A172 (cell line): Measurements from ENCODE around the gene ENC1. TPM values are rescaled to one million over a fixed set of nuclear protein-coding genes. Genes with fewer than 3 reads are reported as not detected.
"Not testable (repeated sequence)": the region's sequence is repeated elsewhere in the genome, so short reads cannot be mapped to it uniquely, and the experiment has no call there.

Experiments used
- DNase-seq: peaks from one replicate; pipeline ENCODE4 v3.0.0-alpha.2; 2015; ENCODE audit warnings: low spot score
- total RNA-seq: library from RNA; depleted of rRNA; stranded (reverse); fragments of >200 nt; shearing (Covaris generic); gene quantifications from 2 replicates; pipeline ENCODE4 v1.2.3, GENCODE V29; 2014; rRNA removed

ENC1 gene
- 26.2 and 28.3 TPM in 2 replicates for total RNA-seq

GRCh38 chr5:74640450-74640953 is at the start of gene ENC1:
Gene ENC1 (minus strand): TSS chr5:74640728. CDS start chr5:74636485, 4,243 bp downstream.
- peak; percentile 94 for DNase-seq

GRCh38 chr5:74686962-74687751 is 46.6 kb upstream of the ENC1 start:
- DNase-seq: no peak

GRCh38 chr5:74685979-74686631 is 45.6 kb upstream of the ENC1 start:
- no peak for DNase-seq

GRCh38 chr5:74684900-74685851 is 44.6 kb upstream of the ENC1 start, which contains the start of gene HEXB:
Gene HEXB (plus strand): TSS chr5:74685233. CDS start chr5:74685261, 28 bp downstream.
- peak; percentile 88 for DNase-seq

- no peak for DNase-seq
Measured at GRCh38 chr5:74679966-74680365, 39.4 kb upstream of the ENC1 start.

- DNase-seq: not testable (repeated sequence)
Measured at GRCh38 chr5:74679300-74679699, 38.8 kb upstream of the ENC1 start.

- DNase-seq: not testable (repeated sequence)
Measured at GRCh38 chr5:74678123-74678522, 37.6 kb upstream of the ENC1 start.

GRCh38 chr5:74676466-74676865 is 35.9 kb upstream of the ENC1 start:
- not testable (repeated sequence) for DNase-seq

GRCh38 chr5:74673011-74673790 is 32.7 kb upstream of the ENC1 start:
- peak; percentile 50 for DNase-seq

GRCh38 chr5:74672215-74672877 is 31.8 kb upstream of the ENC1 start:
- DNase-seq: no peak

GRCh38 chr5:74670396-74671038 is 30.0 kb upstream of the ENC1 start:
- DNase-seq: no peak

GRCh38 chr5:74669821-74670220 is 29.3 kb upstream of the ENC1 start:
- no peak for DNase-seq

- DNase-seq: no peak
Measured at GRCh38 chr5:74667396-74667795, 26.9 kb upstream of the ENC1 start.

GRCh38 chr5:74665816-74666215 is 25.3 kb upstream of the ENC1 start:
- DNase-seq: no peak

- no peak for DNase-seq
Measured at GRCh38 chr5:74665273-74665672, 24.7 kb upstream of the ENC1 start.

GRCh38 chr5:74664551-74664950 is 24.0 kb upstream of the ENC1 start:
- DNase-seq: no peak

- DNase-seq: no peak
Measured at GRCh38 chr5:74660873-74661272, 20.3 kb upstream of the ENC1 start.

GRCh38 chr5:74660140-74660539 is 19.6 kb upstream of the ENC1 start:
- no peak for DNase-seq

- no peak for DNase-seq
Measured at GRCh38 chr5:74659172-74659571, 18.6 kb upstream of the ENC1 start.

- DNase-seq: no peak
Measured at GRCh38 chr5:74657165-74657564, 16.6 kb upstream of the ENC1 start.
